ENCODE data around the gene SIDT1.

GRCh38 chr3:113654851-113655250 is 122.5 kb downstream of the SIDT1 start:
- TF ChIP-seq EZH2phosphoT487 (conservative IDR thresholded peaks at IDR 0.05; ENCODE audit: low read length): no peak
- TF ChIP-seq CTCF (IDR thresholded peaks at IDR 0.05; ENCODE audit: insufficient read depth, low read length, poor library complexity, severe bottlenecking): no peak

Measured in SU-DHL-6 (cell line).